ENCODE measurements around the gene HFM1. TPM values are rescaled to one million over a fixed set of nuclear protein-coding genes. Genes with fewer than 3 reads are reported as not detected.

HFM1 gene
- total and polyA plus RNA-seq, 10 of the 15 experiments (the other 5 are each of a cell fraction or from before 2014, with no cell fraction given) = not detected

- TF ChIP-seq STAT3 (IDR thresholded peaks at IDR 0.05; ENCODE audit: low read depth, low read length) (no peak), IRF3 (IDR thresholded peaks at IDR 0.05) (no peak), ZNF217 (IDR thresholded peaks at IDR 0.05) (no peak), BMI1 (IDR thresholded peaks at IDR 0.05; ENCODE audit: borderline replicate concordance) (no peak), NRF1 (conservative IDR thresholded peaks at IDR 0.05; ENCODE audit: low read depth, low read length) (no peak)
Measured at GRCh38 chr1:91338501-91338900, 66.1 kb downstream of the HFM1 start (continued).

- Histone ChIP-seq H4K20me1 (ENCODE audit: control insufficient read depth, insufficient read depth) (no peaks in the 10 kb centered on the region), H3K36me3 (ENCODE audit: control insufficient read depth in 2 of 2, insufficient read depth in 2 of 2, low read length in 1 of 2) (no peaks in the 10 kb centered on the region), H3K4me2 (ENCODE audit: control insufficient read depth, insufficient read depth) (no peak overlapping the region), H3K27ac (ENCODE audit: control insufficient read depth, insufficient read depth) (no peak overlapping the region), H2AFZ (ENCODE audit: control insufficient read depth, low read depth, low read length) (no peak overlapping the region), H3K9ac (ENCODE audit: control insufficient read depth, insufficient read depth, low read length) (no peak overlapping the region), H3K4me3 (no peak overlapping the region), H3K4me1 (ENCODE audit: control insufficient read depth, insufficient read depth, low read length) (no peaks in the 10 kb centered on the region), H3K9me3 (replicated peaks; ENCODE audit: control insufficient read depth, insufficient read depth, low read length) (no peaks in the 10 kb centered on the region), H3K79me2 (ENCODE audit: control insufficient read depth, insufficient read depth, low read length) (no peaks in the 10 kb centered on the region), H3K27me3 (replicated peaks in 1 of 2; ENCODE audit: control insufficient read depth in 2 of 2, insufficient read depth in 2 of 2, low read length in 1 of 2) (no peaks in the 10 kb centered on the region)
- 0% methylated on average over 2 of the region's 2 CpGs for WGBS (ENCODE audit: insufficient coverage, insufficient replicate concordance, low lambda C conversion rate, missing lambda C conversion rate)
- ChIA-PET RAD21 (ENCODE audit: unreplicated experiment) (no interaction called here), CTCF (no interaction called here), SMC1A (ENCODE audit: uncharacterized antibody, unreplicated experiment) (no interaction called here), POLR2A (no interaction called here)
- ATAC-seq (no peak), DNase-seq (ENCODE audit: low read depth, low spot score) (no peak), FAIRE-seq (no peak)
- no TSS peak for BruUV-seq (replicated peaks)
- in situ Hi-C loops (cut with MboI) (no loop called here), intact Hi-C loops (cut with micrococcal nuclease; ENCODE audit: unreplicated experiment) (no loop called here)
- TF ChIP-seq WRNIP1 (IDR thresholded peaks at IDR 0.05; ENCODE audit: borderline replicate concordance, low read depth, low read length) (no peak), KAT2A (conservative IDR thresholded peaks at IDR 0.05; ENCODE audit: control insufficient read depth, low read depth, low read length) (no peak), FOXK2 (IDR thresholded peaks at IDR 0.05) (no peak), ZNF274 (IDR thresholded peaks at IDR 0.05; ENCODE audit: insufficient read depth, insufficient read length) (no peak), HDGF (IDR thresholded peaks at IDR 0.05) (no peak), MLLT1 (IDR thresholded peaks at IDR 0.05) (no peak), REST (IDR thresholded peaks at IDR 0.05; ENCODE audit: low read depth, low read length) (no peak)
Measured at GRCh38 chr1:91335603-91336002, 69.0 kb downstream of the HFM1 start.

Data from GM12878 (cell line).